MM.1S (cell line): ENCODE results near the gene CACNA1C.

Source experiments
- EZH2 ChIP-seq: fragments of 300-600 bp; sonication (generic); optimal IDR thresholded peaks from 2 replicates; pipeline ENCODE3; 2017; ENCODE audit warnings: low read depth, mild to moderate bottlenecking, antibody characterized with exemption, low read length, mixed read lengths
- EZH2phosphoT487 ChIP-seq: fragments of 300-600 bp; sonication (generic); IDR thresholded peaks from 2 replicates; pipeline ENCODE4 v1.6.1; 2018; ENCODE audit warnings: antibody characterized with exemption, low read length
- TF ChIP-seq, protein P1 (sequence below): fragments of 300-600 bp; sonication (generic); IDR thresholded peaks from 2 replicates; pipeline ENCODE4 v1.5.1; 2016; ENCODE audit warnings: antibody characterized with exemption, low read length, mixed read lengths

DNA sequence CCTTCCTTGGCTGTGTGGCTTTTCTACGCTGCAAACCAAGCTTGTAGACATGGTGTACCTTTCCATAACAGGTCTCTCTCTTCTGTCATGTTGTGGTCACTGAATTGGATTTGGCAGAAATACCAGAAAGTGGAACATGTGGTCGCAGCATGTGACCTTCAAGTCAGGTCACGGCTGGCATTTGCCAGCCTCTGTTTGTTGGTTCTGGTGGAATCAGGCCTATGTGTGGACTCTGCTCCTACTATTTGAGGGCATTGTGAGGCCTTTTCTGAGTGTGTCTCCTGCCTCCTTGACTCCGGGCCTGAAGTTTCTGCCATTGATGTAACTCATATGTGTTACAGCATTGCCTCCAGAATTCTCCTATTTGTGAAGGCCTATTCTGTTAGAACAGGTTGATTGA is 116.7 kb downstream of the CACNA1C start:
- TF ChIP-seq, protein P1, sequence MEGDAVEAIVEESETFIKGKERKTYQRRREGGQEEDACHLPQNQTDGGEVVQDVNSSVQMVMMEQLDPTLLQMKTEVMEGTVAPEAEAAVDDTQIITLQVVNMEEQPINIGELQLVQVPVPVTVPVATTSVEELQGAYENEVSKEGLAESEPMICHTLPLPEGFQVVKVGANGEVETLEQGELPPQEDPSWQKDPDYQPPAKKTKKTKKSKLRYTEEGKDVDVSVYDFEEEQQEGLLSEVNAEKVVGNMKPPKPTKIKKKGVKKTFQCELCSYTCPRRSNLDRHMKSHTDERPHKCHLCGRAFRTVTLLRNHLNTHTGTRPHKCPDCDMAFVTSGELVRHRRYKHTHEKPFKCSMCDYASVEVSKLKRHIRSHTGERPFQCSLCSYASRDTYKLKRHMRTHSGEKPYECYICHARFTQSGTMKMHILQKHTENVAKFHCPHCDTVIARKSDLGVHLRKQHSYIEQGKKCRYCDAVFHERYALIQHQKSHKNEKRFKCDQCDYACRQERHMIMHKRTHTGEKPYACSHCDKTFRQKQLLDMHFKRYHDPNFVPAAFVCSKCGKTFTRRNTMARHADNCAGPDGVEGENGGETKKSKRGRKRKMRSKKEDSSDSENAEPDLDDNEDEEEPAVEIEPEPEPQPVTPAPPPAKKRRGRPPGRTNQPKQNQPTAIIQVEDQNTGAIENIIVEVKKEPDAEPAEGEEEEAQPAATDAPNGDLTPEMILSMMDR = no peak
- TF ChIP-seq EZH2 (no peak), EZH2phosphoT487 (no peak)
